GM21515 (cell line): ENCODE data around the gene MEOX2.

ENCODE experiments used
- ATAC-seq: cut with Tn5 transposase; IDR thresholded peaks from one replicate; pipeline ENCODE4 v1.9.1; 2021; ENCODE audit not compliant: unreplicated experiment

MEOX2 gene

GRCh38 chr7:15618275-15618674 is 68.2 kb downstream of the MEOX2 start:
- no peak for ATAC-seq

GRCh38 chr7:15612205-15612604 is 74.3 kb downstream of the MEOX2 start:
- no peak for ATAC-seq

GRCh38 chr7:15610503-15610902 is 76.0 kb downstream of the MEOX2 start:
- no peak for ATAC-seq

GRCh38 chr7:15609287-15609686 is 77.2 kb downstream of the MEOX2 start:
- no peak for ATAC-seq

- ATAC-seq, result no peak
These were observed 78.8 kb downstream of the MEOX2 start for GRCh38 chr7:15607529-15608210.

GRCh38 chr7:15606561-15606960 is 79.9 kb downstream of the MEOX2 start:
- no peak for ATAC-seq

- no peak for ATAC-seq
These were observed 82.3 kb downstream of the MEOX2 start for GRCh38 chr7:15604166-15604565.

GRCh38 chr7:15603124-15603523 is 83.4 kb downstream of the MEOX2 start:
- ATAC-seq, result no peak

GRCh38 chr7:15602236-15602635 is 84.2 kb downstream of the MEOX2 start:
- no peak for ATAC-seq

- ATAC-seq, result no peak
These were observed 85.3 kb downstream of the MEOX2 start for GRCh38 chr7:15601175-15601574.

GRCh38 chr7:15600298-15600697 is 86.2 kb downstream of the MEOX2 start:
- ATAC-seq, result no peak

- no peak for ATAC-seq
These were observed 92.0 kb downstream of the MEOX2 start for GRCh38 chr7:15594461-15594860.

GRCh38 chr7:15593382-15593781 is 93.1 kb downstream of the MEOX2 start:
- ATAC-seq, result no peak

GRCh38 chr7:15586266-15586665 is 100.2 kb downstream of the MEOX2 start:
- ATAC-seq, result no peak

- no peak for ATAC-seq
These were observed 101.9 kb downstream of the MEOX2 start for GRCh38 chr7:15584575-15584974.

- ATAC-seq, result no peak
These were observed 103.7 kb downstream of the MEOX2 start for GRCh38 chr7:15582773-15583172.

GRCh38 chr7:15581352-15581951 is 105.0 kb downstream of the MEOX2 start:
- ATAC-seq, result no peak

GRCh38 chr7:15580604-15581351 is 105.7 kb downstream of the MEOX2 start:
- ATAC-seq, result no peak

- no peak for ATAC-seq
These were observed 108.9 kb downstream of the MEOX2 start for GRCh38 chr7:15577600-15577999.

- ATAC-seq, result no peak
These were observed 115.1 kb downstream of the MEOX2 start for GRCh38 chr7:15571301-15571878.

GRCh38 chr7:15567652-15568051 is 118.8 kb downstream of the MEOX2 start:
- ATAC-seq, result no peak

GRCh38 chr7:15567036-15567435 is 119.4 kb downstream of the MEOX2 start:
- ATAC-seq, result no peak
